Karpas-422 (cell line): ENCODE measurements around the gene AKAP10. TPM values are rescaled to one million over a fixed set of nuclear protein-coding genes. Genes with fewer than 3 reads are reported as not detected.

ENCODE experiments used
- DNase-seq: peaks from one replicate; pipeline ENCODE4 v3.0.0-alpha.2; 2015
- H2AFZ ChIP-seq: fragments of 200-600 bp; sonication (generic); 2 replicates; pipeline ENCODE4 v1.6.1; 2014; ENCODE audit warnings: antibody characterized with exemption, low read length, mixed read lengths
- H3K27ac ChIP-seq: fragments of 200-600 bp; sonication (generic); 2 replicates; pipeline ENCODE4 v1.5.1; 2014; ENCODE audit warnings: mild to moderate bottlenecking, low read length, moderate library complexity
- H3K27me3 ChIP-seq: fragments of 200-600 bp; sonication (generic); 2 replicates; pipeline ENCODE4 v1.6.1; 2014; ENCODE audit warnings: low read length, mixed read lengths
- H3K36me3 ChIP-seq: fragments of 200-600 bp; sonication (generic); 2 replicates; pipeline ENCODE4 v1.6.1; 2014; ENCODE audit warnings: low read length, mixed read lengths; ENCODE audit not compliant: insufficient read depth
- H3K4me1 ChIP-seq: fragments of 200-600 bp; sonication (generic); 2 replicates; pipeline ENCODE4 v1.6.1; 2014; ENCODE audit warnings: mild to moderate bottlenecking, low read length, mixed read lengths
- H3K4me2 ChIP-seq: fragments of 200-600 bp; sonication (generic); 2 replicates; pipeline ENCODE4 v1.6.1; 2014; ENCODE audit warnings: low read length, low read depth, mild to moderate bottlenecking; ENCODE audit not compliant: poor library complexity, severe bottlenecking
- H3K4me3 ChIP-seq: fragments of 200-600 bp; sonication (generic); 2 replicates; pipeline ENCODE4 v1.5.1; 2014; ENCODE audit warnings: mild to moderate bottlenecking, antibody characterized with exemption, low read length, mixed read lengths
- H3K79me2 ChIP-seq: fragments of 200-600 bp; sonication (generic); 2 replicates; pipeline ENCODE4 v1.6.1; 2014; ENCODE audit warnings: mild to moderate bottlenecking, low read length, mixed read lengths
- H3K9ac ChIP-seq: fragments of 200-600 bp; sonication (generic); 2 replicates; pipeline ENCODE4 v1.6.0; 2014; ENCODE audit warnings: low read length
- H3K9me2 ChIP-seq: fragments of 200-600 bp; sonication (generic), shearing (Covaris generic); replicated peaks from 2 replicates; pipeline ENCODE4 v1.6.0; 2014; ENCODE audit warnings: mild to moderate bottlenecking, low read length, moderate library complexity; ENCODE audit not compliant: insufficient read depth
- H3K9me3 ChIP-seq: fragments of 300-700, 200-600 bp; sonication (generic); 2 replicates; pipeline ENCODE4 v1.6.1; 2014; ENCODE audit warnings: low read length, mixed read lengths
- H4K20me1 ChIP-seq: fragments of 200-600 bp; sonication (generic); 2 replicates; pipeline ENCODE4 v1.6.1; 2014; ENCODE audit warnings: mild to moderate bottlenecking, antibody characterized with exemption, low read length, low read depth; ENCODE audit not compliant: insufficient read depth
- total RNA-seq: library from RNA; depleted of rRNA; stranded (reverse); fragments of >200 nt; shearing (Covaris generic); gene quantifications from 2 replicates; pipeline ENCODE4 v1.2.3, GENCODE V29; 2014; ENCODE audit warnings: low replicate concordance

The AKAP10 gene
- total RNA-seq, 1 experiment from 2014 or later = 31.1 TPM

DNA sequence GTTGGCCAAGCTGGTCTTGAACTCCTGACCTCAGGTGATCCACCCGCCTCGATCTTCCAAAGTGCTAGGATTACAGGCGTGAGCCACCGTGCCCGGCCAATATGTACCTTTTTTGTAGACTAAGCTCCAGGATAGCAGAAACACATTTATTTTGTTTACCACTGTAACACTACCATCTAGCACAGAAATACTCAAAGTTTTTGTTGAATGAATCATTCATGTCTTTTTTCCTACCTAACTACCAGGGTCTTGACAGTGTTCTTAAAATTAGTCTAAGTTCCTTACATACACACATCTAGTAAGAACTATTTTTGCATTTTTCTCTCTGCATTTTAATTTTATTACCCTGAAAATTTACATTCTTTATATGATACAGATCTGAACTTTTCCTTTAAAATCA lies 44.4 kb downstream of the AKAP10 start:
- H3K9ac ChIP-seq = no peak overlapping the region
- no peak overlapping the region for H3K4me2 ChIP-seq
- H3K79me2 ChIP-seq = peaks cover 5% of the 10 kb centered on the region; the same call in 1 of the 2 replicates
- DNase-seq = no peak
- H3K9me3 ChIP-seq = no peaks in the 10 kb centered on the region
- no peak overlapping the region for H3K4me3 ChIP-seq
- no peaks in the 10 kb centered on the region for H4K20me1 ChIP-seq
- no peaks in the 10 kb centered on the region for H3K27me3 ChIP-seq
- H3K27ac ChIP-seq = no peak overlapping the region
- no peaks in the 10 kb centered on the region for H3K9me2 ChIP-seq
- no peak overlapping the region for H2AFZ ChIP-seq
- peaks cover 54% of the 10 kb centered on the region for H3K36me3 ChIP-seq
- H3K4me1 ChIP-seq = no peaks in the 10 kb centered on the region

DNA sequence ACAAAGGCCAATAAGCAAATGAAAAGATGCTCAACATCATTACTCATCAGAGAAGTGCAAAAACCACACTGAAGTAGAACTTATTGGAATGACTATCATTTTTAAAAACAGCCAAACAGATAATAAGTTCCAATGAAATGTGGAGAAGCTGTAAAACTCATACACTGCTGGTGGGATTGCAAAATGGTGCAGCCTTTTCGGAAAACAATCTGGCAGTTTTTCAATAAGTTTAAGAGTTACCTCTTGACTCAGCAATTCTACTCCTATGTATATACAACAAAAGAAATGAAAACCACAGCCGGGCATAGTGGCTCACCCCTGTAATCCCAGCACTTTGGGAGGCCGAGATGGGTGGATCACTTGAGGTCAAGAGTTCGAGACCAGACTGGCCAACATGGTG lies 49.3 kb downstream of the AKAP10 start:
- H3K9me3 ChIP-seq = no peaks in the 10 kb centered on the region
- H3K27ac ChIP-seq = no peak overlapping the region
- no peaks in the 10 kb centered on the region for H4K20me1 ChIP-seq
- no peak for DNase-seq
- H3K9me2 ChIP-seq = no peaks in the 10 kb centered on the region
- H3K9ac ChIP-seq = no peak overlapping the region
- peaks cover 64% of the 10 kb centered on the region for H3K36me3 ChIP-seq
- no peak overlapping the region for H3K4me3 ChIP-seq
- 0 out of 2 replicates have a peak, but pooled peaks cover 2% of the 10 kb centered on the region for H3K79me2 ChIP-seq
- no peak overlapping the region for H3K4me2 ChIP-seq
- no peak overlapping the region for H2AFZ ChIP-seq
- no peaks in the 10 kb centered on the region for H3K27me3 ChIP-seq
- H3K4me1 ChIP-seq = no peaks in the 10 kb centered on the region

DNA sequence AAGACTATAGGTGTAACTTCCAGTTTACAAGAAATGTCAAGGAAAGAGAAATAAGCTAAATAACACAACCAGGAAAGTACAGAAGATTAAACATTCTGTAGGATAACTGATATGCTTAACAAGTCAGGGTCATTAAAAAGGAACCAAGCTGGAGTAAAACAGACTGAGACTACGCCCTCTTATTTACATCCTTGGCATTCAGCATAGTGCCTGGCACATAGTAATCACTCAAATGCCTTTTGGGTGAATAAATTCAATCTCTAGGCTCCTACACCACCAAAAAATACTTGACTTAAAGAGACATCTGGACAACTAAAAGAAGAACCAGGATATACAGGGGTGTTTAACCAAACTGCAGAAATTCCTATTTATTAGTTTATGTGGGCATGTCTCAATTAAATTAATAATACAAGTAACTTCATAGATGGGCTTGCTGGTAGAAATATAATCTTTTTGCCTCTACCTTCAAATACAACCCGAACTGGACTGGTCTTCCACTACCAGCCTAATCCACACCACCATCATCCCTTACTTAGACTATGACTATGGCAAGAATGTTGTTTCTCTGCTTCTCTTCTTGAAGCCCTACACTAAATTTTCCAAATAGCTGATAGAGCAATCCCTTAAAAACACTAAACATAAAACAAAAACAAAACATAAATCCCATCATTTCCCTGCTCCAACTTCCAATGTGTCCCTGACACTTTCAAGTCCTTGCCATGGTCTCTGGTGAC lies 62.2 kb downstream of the AKAP10 start:
- no peaks in the 10 kb centered on the region for H4K20me1 ChIP-seq
- no peak overlapping the region for H3K9ac ChIP-seq
- no peaks in the 10 kb centered on the region for H3K27me3 ChIP-seq
- peak; percentile 21 for DNase-seq
- H3K4me2 ChIP-seq = no peak overlapping the region
- H3K9me3 ChIP-seq = no peaks in the 10 kb centered on the region
- H3K36me3 ChIP-seq = peaks cover 27% of the 10 kb centered on the region
- no peak overlapping the region for H3K4me3 ChIP-seq
- no peak overlapping the region for H3K27ac ChIP-seq
- H3K9me2 ChIP-seq = no peaks in the 10 kb centered on the region
- H3K79me2 ChIP-seq = no peaks in the 10 kb centered on the region
- no peaks in the 10 kb centered on the region for H3K4me1 ChIP-seq
- no peak overlapping the region for H2AFZ ChIP-seq

DNA sequence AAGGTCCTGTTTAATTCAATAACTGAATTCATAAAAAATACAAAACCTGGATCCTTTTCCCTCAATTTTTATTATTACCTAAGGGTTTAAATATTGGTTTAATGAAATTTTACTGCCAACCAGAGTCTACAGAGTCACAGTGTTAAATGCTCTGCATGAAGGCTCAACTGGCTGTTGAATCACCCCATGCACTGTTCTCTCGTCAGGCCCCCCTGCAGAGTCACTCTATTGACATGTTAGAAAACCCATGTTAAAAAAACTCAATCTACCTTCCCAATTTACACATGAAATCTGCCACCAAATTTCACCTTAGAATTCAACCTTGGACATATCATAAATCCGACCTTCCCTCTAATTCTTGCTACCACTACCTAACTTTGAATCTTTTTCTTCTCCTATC lies 66.6 kb downstream of the AKAP10 start:
- no peak for DNase-seq
- no peaks in the 10 kb centered on the region for H3K9me3 ChIP-seq
- H2AFZ ChIP-seq = no peak overlapping the region
- no peaks in the 10 kb centered on the region for H3K27me3 ChIP-seq
- no peak overlapping the region for H3K4me3 ChIP-seq
- no peak overlapping the region for H3K4me2 ChIP-seq
- no peak overlapping the region for H3K27ac ChIP-seq
- no peak overlapping the region for H3K9ac ChIP-seq
- no peaks in the 10 kb centered on the region for H3K79me2 ChIP-seq
- no peaks in the 10 kb centered on the region for H4K20me1 ChIP-seq
- H3K9me2 ChIP-seq = no peaks in the 10 kb centered on the region
- H3K4me1 ChIP-seq = no peaks in the 10 kb centered on the region
- H3K36me3 ChIP-seq = peaks cover 32% of the 10 kb centered on the region

DNA sequence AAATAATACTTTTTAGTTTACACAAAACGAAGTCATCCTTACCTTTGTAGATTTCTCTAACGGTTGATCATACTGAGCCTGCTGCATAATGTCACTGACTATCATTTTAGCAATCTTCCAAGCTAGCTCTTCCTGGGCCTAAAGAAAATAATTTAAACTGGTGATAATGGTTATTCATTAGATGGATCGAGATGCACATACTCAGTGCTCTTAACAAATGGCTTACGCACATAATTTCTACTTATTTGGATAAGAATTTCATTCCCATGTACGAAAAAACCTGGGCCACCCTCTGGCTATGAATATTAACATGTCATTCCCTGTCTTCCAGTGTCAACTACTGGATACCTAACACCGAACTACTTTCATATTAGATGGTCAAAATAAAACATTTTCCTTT lies 68.5 kb downstream of the AKAP10 start:
- Histone ChIP-seq H3K9me3 (no peaks in the 10 kb centered on the region), H3K27me3 (no peaks in the 10 kb centered on the region), H3K79me2 (no peaks in the 10 kb centered on the region), H3K27ac (no peak overlapping the region), H4K20me1 (no peaks in the 10 kb centered on the region), H3K9ac (no peak overlapping the region), H3K36me3 (peaks cover 37% of the 10 kb centered on the region), H3K9me2 (no peaks in the 10 kb centered on the region), H2AFZ (no peak overlapping the region), H3K4me2 (no peak overlapping the region), H3K4me3 (no peak overlapping the region), H3K4me1 (no peaks in the 10 kb centered on the region)
- no peak for DNase-seq

DNA sequence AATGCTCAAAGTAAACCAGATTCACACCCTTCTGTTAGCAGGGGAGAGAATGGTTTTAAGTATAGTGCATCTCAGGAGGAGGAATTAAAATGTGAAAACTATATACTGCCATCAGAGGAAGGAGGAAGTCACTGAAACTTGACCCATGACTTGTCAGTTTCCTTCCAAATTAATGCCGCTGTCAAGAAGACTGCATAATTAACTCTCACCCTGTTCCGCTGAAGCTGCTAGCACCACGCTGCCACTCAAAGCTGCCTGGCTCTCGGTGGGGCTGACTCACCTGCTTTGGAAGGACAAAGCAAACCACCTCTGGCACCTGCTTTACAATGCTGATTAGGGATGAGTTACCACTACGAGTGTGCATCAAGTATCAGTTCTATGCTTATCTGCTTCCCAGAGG lies 72.1 kb downstream of the AKAP10 start:
- no peaks in the 10 kb centered on the region for H3K27me3 ChIP-seq
- no peaks in the 10 kb centered on the region for H3K79me2 ChIP-seq
- H3K4me1 ChIP-seq = no peaks in the 10 kb centered on the region
- H3K9me3 ChIP-seq = no peaks in the 10 kb centered on the region
- no peak overlapping the region for H3K9ac ChIP-seq
- no peaks in the 10 kb centered on the region for H3K9me2 ChIP-seq
- no peak overlapping the region for H3K4me2 ChIP-seq
- DNase-seq = no peak
- H3K4me3 ChIP-seq = no peak overlapping the region
- H4K20me1 ChIP-seq = no peaks in the 10 kb centered on the region
- peaks cover 42% of the 10 kb centered on the region for H3K36me3 ChIP-seq
- H3K27ac ChIP-seq = no peak overlapping the region
- no peak overlapping the region for H2AFZ ChIP-seq

DNA sequence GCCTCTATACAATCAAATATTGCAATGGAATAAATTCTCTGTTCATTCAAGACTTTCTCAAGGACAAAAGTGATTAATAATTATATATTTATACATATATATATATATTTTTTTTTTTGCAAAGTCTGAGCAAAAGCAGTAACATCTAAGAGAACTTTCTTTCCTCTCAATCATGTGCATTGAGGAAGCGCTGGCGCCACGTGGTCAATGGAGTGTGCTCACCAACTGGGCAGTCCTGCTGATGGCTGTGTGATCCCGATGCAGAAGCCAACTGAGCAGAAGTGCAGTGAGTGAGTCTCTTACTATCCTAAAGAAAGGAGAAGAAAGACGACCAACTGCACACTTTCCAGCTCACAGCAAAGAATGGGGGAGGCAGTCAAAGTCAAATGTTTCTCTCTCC lies 72.7 kb downstream of the AKAP10 start:
- Histone ChIP-seq H3K27ac (no peak overlapping the region), H3K27me3 (no peaks in the 10 kb centered on the region), H3K9me2 (no peaks in the 10 kb centered on the region), H3K4me1 (no peaks in the 10 kb centered on the region), H3K4me2 (no peak overlapping the region), H4K20me1 (no peaks in the 10 kb centered on the region), H3K4me3 (no peak overlapping the region), H3K9me3 (no peaks in the 10 kb centered on the region), H3K9ac (no peak overlapping the region), H3K79me2 (no peaks in the 10 kb centered on the region), H2AFZ (no peak overlapping the region), H3K36me3 (peaks cover 42% of the 10 kb centered on the region)
- no peak for DNase-seq

DNA sequence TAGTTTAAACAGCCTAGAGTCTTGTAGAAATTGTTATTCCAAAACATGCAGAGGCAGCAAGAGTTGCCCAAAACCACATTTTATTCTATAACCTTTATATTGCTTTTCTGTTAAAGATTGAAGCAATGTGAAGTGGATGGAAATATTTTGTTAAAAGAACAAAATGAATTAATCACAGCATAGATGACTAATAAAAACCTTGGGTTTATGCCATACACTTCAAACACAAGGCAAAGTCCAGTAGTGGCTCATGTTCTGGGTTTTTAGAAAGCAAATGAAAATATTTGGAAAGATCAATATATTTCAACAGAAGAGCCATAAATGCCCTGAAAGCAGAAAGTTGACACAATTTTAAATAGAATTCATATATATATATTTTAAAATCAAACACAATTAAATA lies 73.2 kb downstream of the AKAP10 start:
- Histone ChIP-seq H3K79me2 (no peaks in the 10 kb centered on the region), H3K27ac (no peak overlapping the region), H3K4me2 (no peak overlapping the region), H4K20me1 (no peaks in the 10 kb centered on the region), H3K4me3 (no peak overlapping the region), H3K9me3 (no peaks in the 10 kb centered on the region), H2AFZ (no peak overlapping the region), H3K9me2 (no peaks in the 10 kb centered on the region), H3K4me1 (no peaks in the 10 kb centered on the region), H3K36me3 (peaks cover 38% of the 10 kb centered on the region), H3K9ac (no peak overlapping the region), H3K27me3 (no peaks in the 10 kb centered on the region)
- no peak for DNase-seq
